Kidney epithelial cell (primary cell): ENCODE measurements around the gene ABCC1. TPM values are rescaled to one million over a fixed set of nuclear protein-coding genes. Genes with fewer than 3 reads are reported as not detected.

Experiments used
- DNase-seq: peaks from one replicate; pipeline ENCODE4 v3.0.0-alpha.2; 2010; ENCODE audit warnings: low read depth
- H3K27me3 ChIP-seq: 2 replicates; pipeline ENCODE4 v1.6.0; 2011; ENCODE audit warnings: low read length; ENCODE audit not compliant: control insufficient read depth, insufficient read depth
- H3K36me3 ChIP-seq: 2 replicates; pipeline ENCODE4 v1.5.1; 2011; ENCODE audit warnings: low read length; ENCODE audit not compliant: control insufficient read depth, insufficient read depth
- H3K4me3 ChIP-seq: 2 replicates; pipeline ENCODE4 v1.5.1; 2011; ENCODE audit warnings: low read depth, mild to moderate bottlenecking, control low read depth, low read length
- total RNA-seq: library from RNA; depleted of rRNA; stranded (reverse); fragments of >200 nt; gene quantifications from 2 replicates; pipeline ENCODE4 v1.2.3, GENCODE V29; 2015
- TF ChIP-seq, protein P1 (sequence below): IDR thresholded peaks from 2 replicates; pipeline ENCODE4 v1.5.1; 2011; ENCODE audit warnings: mild to moderate bottlenecking, moderate library complexity, low read length, control low read depth, inconsistent platforms; ENCODE audit not compliant: insufficient read depth, poor library complexity, severe bottlenecking

ABCC1 gene
- total RNA-seq, 1 donor from 2014 or later, result 24.9 TPM

DNA sequence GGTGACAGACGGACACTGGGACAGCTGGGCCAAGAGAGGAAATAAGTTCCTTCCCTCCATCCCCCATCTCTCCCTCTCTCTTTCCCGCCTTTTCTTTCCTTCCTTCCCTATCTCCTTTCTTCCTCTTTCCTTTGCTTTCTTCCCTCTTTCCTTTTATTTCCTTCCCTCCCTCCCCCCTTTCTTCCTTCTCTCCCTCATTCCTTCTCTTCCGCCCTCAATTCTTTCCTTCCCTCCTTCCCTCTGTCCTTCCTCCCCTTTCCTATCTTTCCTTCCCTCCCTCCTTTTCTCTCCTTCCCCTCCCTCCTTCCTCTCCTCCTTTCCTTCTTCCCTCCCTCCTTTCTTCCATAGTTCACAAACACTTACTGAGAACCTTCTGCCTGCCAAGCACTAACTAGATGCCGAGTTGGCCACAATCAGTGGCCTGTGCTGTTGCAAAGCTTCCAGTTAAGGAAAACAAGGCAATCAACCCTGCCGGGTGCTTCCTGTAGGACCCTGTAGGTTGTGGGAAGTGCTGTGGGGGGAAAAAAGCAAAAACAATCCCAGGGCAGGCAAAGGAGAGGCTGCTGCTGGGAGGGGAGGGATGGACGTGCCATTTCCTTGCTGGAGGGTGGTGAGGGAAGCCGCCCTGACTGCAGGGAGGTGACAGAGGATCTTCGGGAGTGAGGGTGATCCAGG is 242.2 kb downstream of the ABCC1 start:
- Histone ChIP-seq H3K27me3 (no peaks in the 10 kb centered on the region), H3K36me3 (no peaks in the 10 kb centered on the region), H3K4me3 (no peak overlapping the region)
- no peak for DNase-seq
- TF ChIP-seq, protein P1, sequence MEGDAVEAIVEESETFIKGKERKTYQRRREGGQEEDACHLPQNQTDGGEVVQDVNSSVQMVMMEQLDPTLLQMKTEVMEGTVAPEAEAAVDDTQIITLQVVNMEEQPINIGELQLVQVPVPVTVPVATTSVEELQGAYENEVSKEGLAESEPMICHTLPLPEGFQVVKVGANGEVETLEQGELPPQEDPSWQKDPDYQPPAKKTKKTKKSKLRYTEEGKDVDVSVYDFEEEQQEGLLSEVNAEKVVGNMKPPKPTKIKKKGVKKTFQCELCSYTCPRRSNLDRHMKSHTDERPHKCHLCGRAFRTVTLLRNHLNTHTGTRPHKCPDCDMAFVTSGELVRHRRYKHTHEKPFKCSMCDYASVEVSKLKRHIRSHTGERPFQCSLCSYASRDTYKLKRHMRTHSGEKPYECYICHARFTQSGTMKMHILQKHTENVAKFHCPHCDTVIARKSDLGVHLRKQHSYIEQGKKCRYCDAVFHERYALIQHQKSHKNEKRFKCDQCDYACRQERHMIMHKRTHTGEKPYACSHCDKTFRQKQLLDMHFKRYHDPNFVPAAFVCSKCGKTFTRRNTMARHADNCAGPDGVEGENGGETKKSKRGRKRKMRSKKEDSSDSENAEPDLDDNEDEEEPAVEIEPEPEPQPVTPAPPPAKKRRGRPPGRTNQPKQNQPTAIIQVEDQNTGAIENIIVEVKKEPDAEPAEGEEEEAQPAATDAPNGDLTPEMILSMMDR, result no peak

Other genes starting within 250 kb of the ABCC1 start
- gene MYH11, start 92.6 kb upstream of the ABCC1 start, total RNA-seq, result 0.04 and 0.07 TPM in 2 replicates
- 36.3 and 36.9 TPM in 2 replicates for gene CEP20, start 61.0 kb upstream of the ABCC1 start, total RNA-seq